Effector CD8-positive, alpha-beta T cell (primary cell): ENCODE data around the gene WFDC12.
"Not testable (repeated sequence)": the region's sequence is repeated elsewhere in the genome, so short reads cannot be mapped to it uniquely, and the experiment has no call there.

ENCODE experiments used
- DNase-seq: peaks from one replicate; lab custom pipeline; 2025; lab: John Stamatoyannopoulos, UW
- total RNA-seq, 4 experiments: gene quantifications; one replicate each; lab custom pipeline; 2026; lab: John Stamatoyannopoulos, UW

The WFDC12 gene, protein sequence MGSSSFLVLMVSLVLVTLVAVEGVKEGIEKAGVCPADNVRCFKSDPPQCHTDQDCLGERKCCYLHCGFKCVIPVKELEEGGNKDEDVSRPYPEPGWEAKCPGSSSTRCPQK
- total RNA-seq: 0 reads per million in 4 experiments

DNA sequence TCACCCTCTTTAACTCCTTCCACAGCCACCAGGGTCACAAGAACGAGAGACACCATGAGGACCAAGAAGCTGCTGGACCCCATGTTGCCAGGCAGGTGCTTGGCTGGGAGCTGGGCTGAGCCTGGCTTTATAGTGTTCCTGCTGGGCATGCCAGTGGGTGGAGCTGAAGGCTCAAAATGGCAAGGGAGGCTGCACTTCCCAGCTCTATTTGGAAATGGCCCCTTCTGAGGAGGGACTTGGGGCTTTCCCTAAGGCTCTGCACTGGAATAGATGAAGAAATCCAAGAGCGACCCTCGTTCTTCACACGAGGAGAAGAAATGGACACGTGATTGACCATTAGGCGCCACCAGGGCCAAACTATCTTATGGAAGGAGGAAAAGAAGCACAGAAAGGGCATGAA is at the start of gene WFDC12:
TSS of gene WFDC12 (minus strand) at position 101 of the 400 bp plus-strand sequence. CDS start at position 83, 18 bp downstream.
- DNase-seq: no peak

DNA sequence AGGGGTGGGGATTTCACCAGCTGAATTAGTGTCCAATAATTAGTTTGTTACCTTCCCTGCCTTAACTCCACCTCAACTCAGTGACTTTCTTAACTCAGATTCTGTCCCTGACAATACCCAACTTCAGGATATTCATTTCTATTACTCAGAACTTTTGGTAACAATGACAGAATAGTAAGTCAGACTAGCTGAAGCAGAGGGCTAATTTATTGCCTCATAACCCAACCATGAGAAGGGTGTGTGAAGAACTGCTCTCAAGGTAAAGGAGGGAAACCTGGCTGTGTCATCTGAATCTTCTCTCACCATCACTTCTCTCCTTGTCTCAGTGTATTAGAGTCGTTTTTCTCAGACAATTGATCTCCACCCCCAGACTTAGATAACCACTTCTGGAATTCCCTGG is 49.3 kb upstream of the WFDC12 start:
- no peak for DNase-seq

DNA sequence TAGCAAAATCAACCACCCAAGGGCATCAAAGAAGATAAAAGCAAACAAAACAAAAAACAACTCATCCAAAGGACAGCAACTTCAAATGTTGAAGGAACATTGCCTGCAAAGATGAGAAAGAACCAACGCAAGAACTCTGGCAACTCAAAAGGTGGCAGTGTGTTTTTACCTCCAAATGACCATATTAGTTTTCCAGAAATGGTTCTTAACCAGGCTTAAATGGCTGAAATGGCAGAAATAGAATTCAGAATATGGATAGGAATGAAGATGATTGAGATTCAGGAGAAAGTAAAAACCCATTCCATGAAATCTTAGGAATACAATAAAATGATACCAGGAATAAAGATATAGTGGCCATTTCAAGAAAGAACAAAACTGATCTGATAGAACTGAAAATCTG is 40.6 kb upstream of the WFDC12 start:
- DNase-seq: no peak

DNA sequence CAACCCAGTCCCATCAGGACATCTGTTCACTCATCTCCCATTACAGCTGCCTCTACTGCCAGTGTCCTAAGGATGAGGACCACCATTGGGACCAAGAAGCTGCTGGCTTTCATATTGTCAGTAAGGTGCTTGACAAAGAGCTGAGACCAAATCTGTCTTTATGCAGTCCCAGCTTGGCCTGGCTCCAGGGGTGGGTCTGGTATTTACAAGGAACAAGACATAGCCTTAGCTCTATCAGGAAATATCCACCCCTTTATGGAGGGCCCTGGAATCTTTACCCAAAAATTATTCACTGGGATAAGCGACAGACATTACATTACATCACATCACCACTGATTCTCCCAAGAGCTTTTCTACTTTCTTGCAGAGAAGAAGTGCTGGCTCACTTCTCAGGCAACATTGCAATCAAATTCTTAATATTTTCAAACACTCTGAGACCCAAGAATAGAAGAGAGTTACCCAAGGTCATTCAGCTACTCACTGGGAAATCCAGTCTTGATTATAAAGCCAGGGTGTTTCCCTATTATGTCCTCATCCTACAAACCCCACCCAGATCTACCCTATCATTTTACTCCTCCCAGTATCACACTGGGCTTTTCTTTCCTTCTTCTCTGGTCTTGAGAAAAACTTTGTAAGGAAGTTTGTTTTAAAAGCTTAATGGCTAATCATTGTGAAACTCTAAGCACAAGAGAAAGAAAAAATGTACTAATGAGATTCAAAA is 39.0 kb upstream of the WFDC12 start:
- DNase-seq: no peak

DNA sequence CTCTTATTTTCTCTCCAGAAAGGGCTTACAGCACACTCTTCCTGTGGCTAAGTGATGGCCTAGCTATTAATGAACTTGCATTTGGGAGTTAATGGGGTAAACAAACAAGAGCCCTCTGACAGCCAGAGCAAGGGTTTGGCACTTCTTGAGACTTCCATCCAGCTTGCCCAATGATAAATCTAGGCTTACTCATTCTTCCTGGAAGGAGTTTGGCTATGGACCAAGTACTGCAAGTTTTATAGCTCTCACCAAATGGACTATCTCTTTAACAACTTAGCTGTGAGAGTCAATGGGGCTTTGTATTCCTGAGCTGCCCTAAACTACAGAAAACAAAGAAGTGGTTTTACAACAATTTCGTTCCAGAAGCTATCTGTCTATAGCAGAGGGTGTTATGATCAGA is 33.7 kb upstream of the WFDC12 start:
- DNase-seq: no peak

DNA sequence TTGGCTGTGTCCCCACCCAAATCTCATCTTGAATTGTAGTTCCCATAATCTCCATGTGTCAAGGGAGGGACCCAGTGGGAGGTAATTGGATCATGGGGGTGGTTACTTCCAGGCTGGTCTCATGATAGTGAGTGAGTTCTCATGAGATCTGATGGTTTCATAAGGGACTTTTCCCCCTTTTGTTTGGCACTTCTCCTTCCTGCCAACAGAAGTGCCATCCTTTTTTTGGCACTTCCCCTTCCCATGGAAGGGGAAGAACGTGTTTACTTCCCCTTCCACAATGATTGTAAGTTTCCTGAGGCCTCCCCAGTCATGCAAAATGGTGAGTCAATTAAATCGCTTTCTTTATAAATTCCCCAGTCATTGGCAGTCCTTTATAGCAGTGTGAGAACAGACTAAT is 32.4 kb upstream of the WFDC12 start:
- DNase-seq: no peak

DNA sequence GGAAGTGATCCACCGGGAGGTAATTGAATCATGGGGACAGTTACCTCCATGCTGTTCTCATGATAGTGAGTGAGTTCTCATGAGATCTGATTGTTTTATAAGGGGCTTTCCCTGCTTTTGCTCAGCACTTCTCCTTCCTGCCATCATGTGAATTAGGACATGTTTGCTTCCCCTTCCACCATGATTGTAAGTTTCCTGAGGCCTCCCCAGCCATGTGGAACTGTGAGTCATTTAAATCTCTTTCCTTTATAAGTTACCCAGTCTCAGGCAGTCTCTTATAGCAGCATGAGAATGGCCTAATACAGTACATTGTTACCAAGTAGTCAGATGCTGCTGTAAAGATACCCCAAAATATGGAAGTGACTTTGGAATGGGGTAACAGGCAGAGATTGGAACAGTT is 30.5 kb upstream of the WFDC12 start:
- DNase-seq: not testable (repeated sequence)

DNA sequence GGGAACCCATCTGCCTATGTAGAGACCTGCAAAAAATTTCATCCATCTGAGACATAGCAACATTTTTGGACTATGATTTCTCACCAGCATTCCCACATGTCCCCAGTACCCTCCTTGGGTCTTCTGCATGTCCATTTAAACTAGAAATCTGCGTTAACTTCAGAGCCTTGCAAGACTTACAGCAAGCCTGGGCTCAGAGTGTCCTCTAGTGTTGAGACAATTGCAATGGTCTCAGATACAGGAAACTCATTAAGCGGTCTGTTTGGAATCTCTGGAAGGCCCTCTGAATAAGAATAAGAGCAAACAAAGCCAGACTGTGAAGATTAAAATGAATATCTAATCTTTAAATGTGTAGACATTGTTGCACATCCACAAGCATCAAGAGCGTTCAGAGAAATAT is 29.9 kb upstream of the WFDC12 start:
- DNase-seq: no peak

DNA sequence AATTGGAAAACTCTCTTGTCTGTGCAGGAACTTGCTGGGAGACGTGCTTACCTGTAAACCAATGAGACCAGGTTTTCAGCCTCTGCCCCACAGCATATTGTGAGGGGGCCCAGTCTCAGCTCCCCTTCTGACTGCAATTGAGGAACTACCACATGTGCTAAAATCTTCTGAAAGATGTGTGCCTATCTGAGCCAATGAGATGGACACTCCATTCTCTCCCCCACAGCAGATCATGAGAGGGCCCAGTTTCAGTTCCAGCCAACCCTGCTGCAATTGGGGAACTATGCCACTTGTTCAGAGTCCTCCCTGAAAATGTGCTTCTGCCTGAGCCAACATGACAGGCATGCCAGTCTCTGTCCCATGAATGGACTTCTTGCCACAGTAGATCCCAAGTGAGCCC is 29.5 kb upstream of the WFDC12 start:
- no peak for DNase-seq

DNA sequence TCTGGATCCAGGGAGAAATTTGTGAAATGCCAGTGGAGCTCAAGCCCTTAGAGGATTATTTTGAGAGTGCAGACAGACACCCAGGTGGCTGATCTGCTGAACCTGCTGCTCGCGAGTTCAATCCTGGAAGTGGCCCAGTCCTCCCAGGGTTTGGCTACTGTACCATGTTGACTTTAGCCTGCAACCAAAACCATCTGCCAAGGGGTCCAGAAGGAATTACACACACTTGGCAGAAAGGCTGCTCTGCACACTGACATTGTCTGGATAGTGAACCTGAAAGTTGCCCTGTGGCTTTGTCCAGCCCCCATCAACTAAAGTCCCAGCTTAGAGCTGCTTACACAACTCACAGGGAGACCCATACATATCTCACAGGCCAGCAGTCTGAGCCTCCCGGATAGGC is 28.9 kb upstream of the WFDC12 start:
- no peak for DNase-seq

DNA sequence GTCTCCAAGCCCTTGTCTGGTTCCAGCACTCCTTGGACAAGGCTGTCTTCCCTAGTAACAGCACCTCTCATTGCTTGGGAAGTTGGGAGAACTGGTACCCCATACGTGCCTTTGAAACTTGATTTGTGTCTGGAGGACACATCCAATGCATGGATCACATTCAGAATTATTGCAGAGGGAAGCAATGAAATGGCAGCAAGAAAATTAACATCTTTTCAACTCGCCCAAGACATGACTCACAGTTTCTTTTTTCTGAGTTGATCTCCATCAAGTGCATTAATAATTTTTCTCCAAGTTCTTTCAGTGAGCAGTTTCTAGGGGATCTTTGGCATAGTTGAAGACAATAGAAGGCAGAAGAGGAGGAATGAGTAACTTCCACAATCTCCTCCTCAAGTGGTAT is 28.1 kb upstream of the WFDC12 start:
- DNase-seq: no peak

DNA sequence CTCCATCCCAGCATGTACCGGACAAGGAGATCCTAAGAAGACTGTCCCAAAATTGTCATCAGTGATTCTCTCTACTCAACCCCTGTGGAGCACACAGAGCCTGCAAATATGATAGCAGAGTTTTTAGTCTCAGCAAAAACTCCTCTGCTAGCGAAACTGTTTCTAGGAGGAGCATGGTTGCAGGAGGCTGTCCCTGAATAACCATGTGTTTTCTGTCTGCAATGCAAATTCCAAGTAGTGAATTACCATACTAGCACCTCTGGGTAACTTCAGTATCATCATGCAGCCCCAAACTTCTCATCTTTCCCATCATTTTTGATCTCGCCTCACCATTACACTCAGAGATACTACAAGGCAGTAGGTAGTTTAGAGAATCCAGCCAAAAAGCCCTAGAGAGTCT is 24.8 kb upstream of the WFDC12 start:
- no peak for DNase-seq

DNA sequence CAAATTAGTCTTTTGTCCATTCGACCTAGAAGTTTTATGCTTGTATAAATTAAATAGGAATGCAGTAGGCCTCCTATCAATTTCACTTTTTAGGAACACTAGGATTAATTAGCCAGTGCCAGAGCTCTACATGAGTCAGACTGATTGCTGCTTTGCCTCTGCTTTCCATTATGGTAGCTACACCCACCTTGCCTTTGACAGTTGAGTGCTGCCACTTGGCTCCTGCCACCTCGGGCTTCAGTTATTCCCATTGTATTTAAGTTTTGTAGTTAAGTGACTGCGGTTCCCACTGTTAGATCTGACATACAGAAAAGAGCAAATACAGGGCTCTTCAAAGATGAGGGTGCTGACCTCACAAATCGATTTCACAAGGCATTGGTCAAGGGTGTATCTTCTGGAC is 16.6 kb upstream of the WFDC12 start:
- no peak for DNase-seq

DNA sequence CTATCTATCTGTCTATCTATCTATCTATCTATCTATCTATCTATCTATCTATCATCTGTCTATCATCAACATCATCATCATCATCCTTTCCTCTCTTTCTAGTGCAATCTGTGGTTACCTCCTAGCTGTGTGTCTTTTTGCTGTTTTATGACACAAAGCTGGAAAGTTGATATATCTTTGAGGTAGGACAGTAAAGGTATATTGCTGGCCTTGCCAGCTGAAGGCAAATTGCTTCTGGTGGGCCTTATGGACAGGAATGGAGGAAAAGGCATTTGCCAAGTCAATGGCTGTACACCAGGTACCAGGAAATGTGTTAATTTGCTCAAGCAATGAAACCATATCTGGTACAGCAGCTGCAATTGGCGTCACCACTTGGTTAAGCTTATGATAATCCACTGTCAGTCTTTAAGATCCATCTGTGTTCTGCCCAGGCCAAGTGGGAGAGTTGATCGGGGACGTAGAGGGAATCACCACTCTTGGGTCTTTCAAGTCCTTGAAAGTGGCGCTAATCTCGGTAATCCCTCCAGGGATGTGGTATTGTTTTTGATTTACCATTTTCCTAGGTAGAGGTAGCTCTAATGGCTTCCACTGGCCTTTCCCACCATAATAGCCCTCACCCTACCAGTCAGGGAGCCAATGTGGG is 15.6 kb upstream of the WFDC12 start:
- DNase-seq: not testable (repeated sequence)

DNA sequence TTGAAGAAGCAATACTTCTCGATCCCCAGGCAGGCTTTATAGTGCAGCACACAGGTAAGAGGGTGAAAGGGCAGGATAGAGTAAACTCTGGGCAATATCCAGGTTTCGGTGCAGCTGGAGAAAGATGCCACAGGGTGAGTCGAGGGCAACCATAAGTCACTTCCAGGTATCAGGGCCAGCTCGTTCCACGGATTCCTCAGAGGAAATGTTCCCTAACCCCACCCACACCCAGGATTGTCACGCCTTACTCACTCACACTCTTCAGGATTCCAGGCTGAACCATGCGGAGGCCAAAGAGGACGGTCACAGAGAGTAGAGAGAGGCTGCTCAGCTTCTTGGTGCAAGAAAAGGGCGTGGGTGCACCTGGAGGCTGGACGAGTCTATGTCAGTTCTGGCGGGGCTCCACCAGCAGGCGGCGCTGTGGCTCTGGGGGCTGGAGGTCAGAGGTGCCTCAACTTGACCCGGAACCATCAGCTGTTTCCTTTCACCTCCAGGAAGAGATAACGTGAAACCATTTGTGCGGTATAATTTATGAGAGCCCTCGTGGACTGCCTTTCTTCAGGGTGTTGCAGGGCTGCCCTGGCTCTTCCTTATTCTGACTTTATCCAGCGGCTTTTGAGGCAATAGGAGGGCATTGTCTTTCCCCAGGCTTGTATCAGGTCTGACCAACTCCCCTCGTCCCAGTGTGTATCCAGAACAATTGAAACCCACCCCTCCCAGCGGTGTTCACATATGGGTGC is 14.5 kb upstream of the WFDC12 start:
- no peak for DNase-seq

DNA sequence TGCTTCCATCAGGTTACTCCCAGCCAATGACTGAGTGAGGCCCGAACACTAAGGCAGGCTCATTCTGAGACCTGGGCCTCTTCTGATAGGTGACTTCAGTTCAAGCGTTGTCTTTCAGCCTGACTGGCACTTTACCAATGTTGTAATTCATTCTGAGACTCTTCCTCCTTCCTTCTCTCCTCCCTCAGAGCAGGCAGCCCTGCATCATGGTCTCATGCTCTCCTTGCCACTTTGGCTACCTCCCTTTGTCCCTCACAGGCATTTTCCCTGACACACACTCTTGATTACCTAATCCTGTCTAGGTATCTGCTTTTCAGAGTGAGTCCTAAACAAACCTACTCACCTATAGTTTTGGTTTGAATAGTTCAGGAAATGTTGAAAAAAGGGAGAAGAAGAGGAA is 12.6 kb upstream of the WFDC12 start:
- DNase-seq: no peak

DNA sequence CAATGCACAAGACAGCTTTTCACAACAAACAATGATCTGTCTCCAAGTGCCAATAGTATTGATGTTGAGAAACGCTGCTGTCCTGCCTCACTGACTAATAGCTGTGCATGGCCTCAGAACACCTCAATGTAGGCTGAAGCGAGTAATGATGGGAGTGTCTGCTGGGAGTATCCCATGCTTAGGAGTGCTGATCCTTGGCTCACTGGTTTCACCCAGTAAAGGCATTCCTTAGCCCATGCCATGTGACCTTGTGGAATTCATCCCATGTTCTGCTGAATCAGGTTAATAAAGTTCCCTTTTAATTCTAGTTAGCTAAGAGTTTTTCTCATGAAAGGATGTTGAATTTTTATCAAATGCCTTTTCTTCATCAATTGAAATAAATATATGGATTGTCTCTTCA is 3.8 kb upstream of the WFDC12 start:
- DNase-seq: no peak

DNA sequence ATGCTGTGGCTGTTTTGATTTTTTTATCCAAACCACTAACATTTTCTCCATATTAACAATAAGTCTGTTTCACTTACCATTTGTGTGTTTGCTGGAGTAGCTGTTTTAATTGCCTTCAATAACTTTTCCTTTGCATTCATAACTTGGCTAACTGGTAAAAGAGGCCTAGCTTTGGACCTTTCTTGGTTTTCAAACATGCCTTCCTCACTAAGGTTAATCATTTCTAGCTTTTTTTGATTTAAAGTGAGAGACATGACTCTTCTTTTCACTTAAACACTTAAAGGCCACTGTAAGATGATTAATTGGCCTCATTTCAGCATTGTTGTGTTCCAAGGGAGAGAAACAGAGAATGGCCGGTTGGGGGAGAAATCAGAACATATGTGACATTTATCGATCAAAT is 2.9 kb downstream of the WFDC12 start:
- DNase-seq: no peak

DNA sequence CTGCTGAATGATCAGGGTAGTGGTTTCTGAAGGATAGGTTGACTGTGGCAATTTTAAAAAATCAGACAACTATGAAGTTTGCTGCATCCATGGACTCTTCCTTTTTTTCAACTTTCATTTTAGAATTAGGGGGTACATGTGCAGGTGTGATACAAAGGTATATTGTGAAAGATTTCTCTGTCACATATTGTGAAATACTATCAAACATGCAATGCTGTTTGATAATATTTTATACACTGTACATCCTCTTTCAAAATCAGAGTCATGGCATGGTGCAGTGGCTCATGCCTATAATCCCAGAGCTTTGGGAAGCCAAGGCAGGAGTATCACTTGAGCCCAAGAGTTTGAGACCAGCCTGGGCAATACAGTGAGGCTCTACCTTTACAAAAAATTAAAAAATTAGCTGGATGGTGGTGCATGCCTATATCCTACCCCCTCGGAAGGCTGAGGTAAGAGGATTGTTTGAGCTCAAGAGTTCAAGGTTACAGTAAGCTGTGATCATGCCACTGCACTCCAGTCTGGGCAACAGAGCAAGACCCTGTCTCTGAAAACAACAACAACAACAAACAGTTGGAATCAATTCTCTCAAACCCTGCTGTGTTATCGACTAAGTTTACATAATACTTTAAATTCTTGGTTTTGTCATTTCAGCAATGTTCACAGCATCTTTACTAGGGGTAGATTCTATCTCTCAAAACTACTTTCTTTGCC is 4.6 kb downstream of the WFDC12 start:
- DNase-seq: no peak

DNA sequence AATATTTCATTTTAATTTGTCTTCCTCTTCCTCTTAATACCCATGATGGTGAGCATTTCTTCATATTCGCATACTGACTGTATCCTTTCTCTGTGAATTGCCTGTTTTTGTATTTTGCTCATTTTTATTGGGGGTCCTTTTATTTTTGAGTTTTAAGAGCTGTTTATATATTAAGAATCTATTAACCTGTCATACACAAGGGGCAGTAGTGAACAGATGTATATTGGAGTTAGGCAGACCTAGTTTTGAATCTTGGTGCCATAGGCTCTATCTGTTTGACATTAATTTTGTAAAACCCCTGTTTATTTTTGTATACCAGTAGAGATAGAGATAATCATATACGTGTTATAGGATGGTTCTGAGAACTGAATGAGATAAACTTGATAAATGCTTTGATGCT is 6.2 kb downstream of the WFDC12 start:
- no peak for DNase-seq

DNA sequence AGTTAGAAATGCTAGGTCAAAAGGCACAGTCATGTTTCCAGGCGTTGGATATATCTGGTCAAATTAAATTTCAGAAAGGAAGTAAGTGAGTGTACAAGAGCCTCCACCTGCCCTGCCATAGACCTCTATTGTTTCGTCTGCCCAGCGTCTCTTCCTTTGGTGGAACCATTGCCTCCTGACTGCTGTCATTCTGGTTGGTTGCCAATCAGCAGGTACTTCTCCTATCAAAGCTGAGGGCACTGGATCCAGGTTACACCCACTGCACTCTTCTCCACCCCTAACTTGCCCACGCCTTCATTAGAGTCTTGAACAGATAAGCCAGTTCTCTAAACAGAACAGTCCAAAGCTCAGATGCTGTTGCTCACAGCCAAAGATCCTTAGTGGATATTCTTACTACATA is 6.7 kb downstream of the WFDC12 start:
- DNase-seq: no peak

DNA sequence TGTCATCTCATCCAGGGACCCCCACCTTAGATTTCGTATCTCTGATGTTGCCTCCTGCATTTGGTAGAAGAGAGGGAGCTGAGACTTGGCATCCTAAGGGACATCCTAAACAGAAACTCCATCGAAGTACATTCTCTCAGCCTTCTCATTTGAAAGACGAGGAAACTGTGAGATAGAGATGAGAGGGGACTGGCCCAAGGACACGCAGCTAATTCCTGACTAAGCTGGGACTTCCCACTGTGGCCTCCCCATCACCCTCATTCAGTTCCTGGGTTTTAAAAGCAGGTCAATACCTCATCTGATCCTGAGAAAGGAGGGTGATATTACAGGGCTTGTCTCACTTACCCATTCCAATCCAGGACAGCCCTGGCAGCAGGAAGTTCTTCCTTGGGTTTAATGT is 8.4 kb downstream of the WFDC12 start:
- no peak for DNase-seq
